Keratinocyte (primary cell): ENCODE data around the gene NRDC. TPM values are rescaled to one million over a fixed set of nuclear protein-coding genes. Genes with fewer than 3 reads are reported as not detected.

ENCODE experiments used
- DNase-seq: peaks from one replicate; pipeline ENCODE4 v3.0.0-alpha.2; 2011; ENCODE audit warnings: low read depth, missing footprints, low spot score
- FAIRE-seq: peaks from 2 replicates; lab custom pipeline; 2011; peaks lifted over from hg19 to GRCh38; lab: Jason Lieb, UNC
- H2AFZ ChIP-seq: 2 replicates; pipeline ENCODE4 v1.6.0; 2012; ENCODE audit warnings: low read length, control low read depth, inconsistent platforms; ENCODE audit not compliant: control insufficient read depth
- H3K27ac ChIP-seq: 2 replicates; pipeline ENCODE4 v1.5.1; 2011; ENCODE audit warnings: low read length; ENCODE audit not compliant: control insufficient read depth, insufficient read depth
- H3K27me3 ChIP-seq: 3 replicates; pipeline ENCODE4 v1.6.0; 2011; ENCODE audit warnings: low read length; ENCODE audit not compliant: control insufficient read depth, insufficient read depth; ENCODE audit errors: extremely low read depth
- H3K36me3 ChIP-seq, 2 experiments: 2 replicates in 1 of 2; 3 replicates in 1 of 2; pipeline ENCODE4 v1.5.1; 2011; ENCODE audit warnings: low read length in 2 of 2, mild to moderate bottlenecking in 1 of 2; ENCODE audit not compliant: control insufficient read depth in 2 of 2, insufficient read depth in 2 of 2; ENCODE audit errors: extremely low read depth in 1 of 2
- H3K4me1 ChIP-seq: 3 replicates; pipeline ENCODE4 v1.5.1; 2011; ENCODE audit warnings: low read length; ENCODE audit not compliant: control insufficient read depth, insufficient read depth; ENCODE audit errors: extremely low read depth
- H3K4me2 ChIP-seq: 3 replicates; pipeline ENCODE4 v1.6.0; 2011; ENCODE audit warnings: low read depth, low read length; ENCODE audit not compliant: control insufficient read depth, insufficient read depth; ENCODE audit errors: extremely low read depth
- H3K4me3 ChIP-seq, 3 experiments: fragments of 200-600 bp in 1 of 3; sonication (generic) in 1 of 3; 2 replicates in 2 of 3; 3 replicates in 1 of 3; pipeline ENCODE4 v1.5.1; 2011 to 2016; ENCODE audit warnings: low read length in 3 of 3, mild to moderate bottlenecking in 3 of 3, control low read depth in 2 of 3, inconsistent platforms in 1 of 3, low read depth in 1 of 3, mixed read lengths in 1 of 3, mixed run types in 1 of 3, moderate library complexity in 1 of 3; ENCODE audit not compliant: control insufficient read depth in 2 of 3, insufficient read depth in 2 of 3; ENCODE audit errors: extremely low read depth in 1 of 3
- H3K79me2 ChIP-seq: 2 replicates; pipeline ENCODE4 v1.6.0; 2012; ENCODE audit warnings: low read length; ENCODE audit not compliant: control insufficient read depth, insufficient read depth
- H3K9ac ChIP-seq: 3 replicates; pipeline ENCODE4 v1.6.0; 2011; ENCODE audit warnings: low read length; ENCODE audit not compliant: control insufficient read depth, insufficient read depth; ENCODE audit errors: extremely low read depth
- H3K9me1 ChIP-seq: 3 replicates; pipeline ENCODE4 v1.6.0; 2011; ENCODE audit warnings: low read length; ENCODE audit not compliant: control insufficient read depth, insufficient read depth; ENCODE audit errors: extremely low read depth
- H3K9me3 ChIP-seq: 2 replicates; pipeline ENCODE4 v1.5.1; 2012; ENCODE audit warnings: low read depth, low read length; ENCODE audit not compliant: control insufficient read depth
- H4K20me1 ChIP-seq: 3 replicates; pipeline ENCODE4 v1.6.0; 2011; ENCODE audit warnings: low read length; ENCODE audit not compliant: control insufficient read depth, insufficient read depth; ENCODE audit errors: extremely low read depth
- CTCF ChIP-seq, 3 experiments: IDR thresholded peaks in 1 of 3; conservative IDR thresholded peaks in 1 of 3; optimal IDR thresholded peaks in 1 of 3; 2 replicates in 2 of 3; 3 replicates in 1 of 3; pipeline versions ENCODE3 to v1.5.1; 2011; ENCODE audit warnings: low read length in 3 of 3, mild to moderate bottlenecking in 3 of 3, moderate library complexity in 2 of 3, control low read depth in 1 of 3, inconsistent platforms in 1 of 3; ENCODE audit not compliant: insufficient read depth in 2 of 3; ENCODE audit errors: extremely low read depth in 1 of 3
- EZH2 ChIP-seq: IDR thresholded peaks from one replicate; pipeline ENCODE4 v1.6.1; 2012; ENCODE audit warnings: inconsistent platforms, mild to moderate bottlenecking, low read length, moderate library complexity
- dilution Hi-C: fragments of 300-500 bp; cut with MboI; formaldehyde crosslinking; loops from one replicate; pipeline ENCODE4 v1.7.0; 2020; ENCODE audit warnings: low sequenced_read_pairs; ENCODE audit not compliant: extremely low pct_ligation_motif_present
- polyA plus RNA-seq, 5 experiments: library from polyadenylated mRNA; depleted of rRNA in 3 of 5; stranded (reverse) in 3 of 5; stranded (forward) in 1 of 5; unstranded in 1 of 5; fragments of >200 nt; gene quantifications; 1 replicate in 1 of 5; 2 replicates in 3 of 5; 3 replicates in 1 of 5; pipeline versions ENCODE4 v1.2.1 to v1.2.3, GENCODE V29; 2011 to 2012; ENCODE audit warnings: missing spikeins in 2 of 5, low read depth in 1 of 5, low replicate concordance in 1 of 5

NRDC gene
- polyA plus RNA-seq, 1 donor (not counting 4 experiments of a cell fraction or from before 2014, with no cell fraction given), result 183 TPM

DNA sequence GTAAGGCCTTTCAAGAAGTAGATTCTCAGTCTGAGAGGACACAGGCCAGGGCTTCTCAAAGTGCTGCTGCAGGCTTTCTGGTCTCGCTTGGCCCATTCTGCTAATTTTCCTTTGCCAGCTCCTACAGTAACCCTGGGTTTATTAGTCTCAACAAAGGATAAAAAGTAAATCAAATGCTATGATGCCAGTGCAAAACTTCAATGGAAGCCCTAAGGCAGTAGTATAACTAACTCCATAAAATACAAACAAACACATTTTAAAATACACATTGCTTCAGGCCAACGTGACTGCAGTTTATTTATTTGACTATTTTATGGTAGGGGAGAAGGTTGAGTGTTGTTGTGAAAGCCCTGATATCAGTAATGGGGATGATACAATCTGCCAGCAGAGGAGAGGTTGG lies 89.6 kb downstream of the NRDC start:
- Histone ChIP-seq H3K79me2 (no peaks in the 10 kb centered on the region), H3K27me3 (no peaks in the 10 kb centered on the region), H3K9ac (no peak overlapping the region), H3K9me1 (no peaks in the 10 kb centered on the region), H3K9me3 (no peaks in the 10 kb centered on the region), H4K20me1 (no peaks in the 10 kb centered on the region), H2AFZ (no peak overlapping the region), H3K4me1 (no peaks in the 10 kb centered on the region), H3K36me3 (peaks cover 38 to 42% of the 10 kb centered on the region in 2 experiments), H3K4me3 (no peak overlapping the region), H3K27ac (no peak overlapping the region), H3K4me2 (no peak overlapping the region)
- TF ChIP-seq CTCF (optimal IDR thresholded peaks at IDR 0.05 in 1 of 3, IDR thresholded peaks at IDR 0.05 in 1 of 3, conservative IDR thresholded peaks at IDR 0.05 in 1 of 3; ENCODE audit: extremely low read depth in 1 of 3, insufficient read depth in 2 of 3, low read length in 3 of 3) (no peak), EZH2 (no peak)
- dilution Hi-C loops, result no loop called here
- DNase-seq (no peak), FAIRE-seq (no peak)

DNA sequence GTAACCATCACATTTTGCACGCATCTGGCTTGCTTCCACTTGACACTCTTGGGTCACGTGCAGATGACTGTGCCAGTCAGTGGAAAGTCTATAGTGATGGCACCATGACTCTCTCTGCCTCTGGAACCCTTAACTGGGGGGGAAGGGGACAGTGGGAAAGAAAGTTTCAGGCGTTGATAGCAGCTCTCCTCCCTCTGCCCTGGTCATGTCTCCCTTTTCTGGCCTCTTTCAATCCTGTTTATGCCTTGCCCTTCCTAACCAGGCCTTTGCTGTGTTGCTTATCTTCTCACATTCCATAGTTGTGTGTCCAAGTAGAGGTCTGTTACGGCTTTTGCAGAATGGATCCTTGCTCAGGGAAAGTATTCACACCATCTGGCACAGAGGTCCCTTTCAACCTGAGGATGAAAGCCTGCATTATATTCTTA lies 93.5 kb downstream of the NRDC start:
- H3K4me2 ChIP-seq, result no peak overlapping the region
- H3K27me3 ChIP-seq, result no peaks in the 10 kb centered on the region
- TF ChIP-seq EZH2 (no peak), CTCF (optimal IDR thresholded peaks at IDR 0.05 in 1 of 3, IDR thresholded peaks at IDR 0.05 in 1 of 3, conservative IDR thresholded peaks at IDR 0.05 in 1 of 3; ENCODE audit: extremely low read depth in 1 of 3, insufficient read depth in 2 of 3, low read length in 3 of 3) (no peak)
- no peaks in the 10 kb centered on the region for H3K79me2 ChIP-seq
- peaks cover 22% of the 10 kb centered on the region in 2 experiments for H3K36me3 ChIP-seq
- H3K9me3 ChIP-seq, result no peaks in the 10 kb centered on the region
- H3K9me1 ChIP-seq, result no peaks in the 10 kb centered on the region
- no peaks in the 10 kb centered on the region for H4K20me1 ChIP-seq
- no peak for DNase-seq
- H3K27ac ChIP-seq, result no peak overlapping the region
- H3K4me3 ChIP-seq, result no peak overlapping the region
- no peak for FAIRE-seq
- no peak overlapping the region for H2AFZ ChIP-seq
- dilution Hi-C loops, result no loop called here
- no peak overlapping the region for H3K9ac ChIP-seq
- no peaks in the 10 kb centered on the region for H3K4me1 ChIP-seq
